Lower lobe of right lung (tissue), 2 donors: ENCODE data around the gene RBM43. TPM values are rescaled to one million over a fixed set of nuclear protein-coding genes. Genes with fewer than 3 reads are reported as not detected.

Source experiments
- ATAC-seq, 2 donors: fragments of 200-7000 bp; cut with Tn5 transposase; one replicate each; pipeline ENCODE4 v1.9.1; 2020 to 2022; ENCODE audit warnings: mild to moderate bottlenecking in 2 of 2, moderate library complexity in 2 of 2
- DNase-seq: peaks from one replicate; pipeline ENCODE4 v3.0.0-alpha.2; 2020
- H3K27ac ChIP-seq: fragments of 200-600 bp; one replicate; pipeline ENCODE4 v1.8.0; 2022
- H3K27me3 ChIP-seq: fragments of 200-600 bp; one replicate; pipeline ENCODE4 v1.8.0; 2022; ENCODE audit warnings: low read depth
- H3K36me3 ChIP-seq: fragments of 200-600 bp; one replicate; pipeline ENCODE4 v1.8.0; 2022; ENCODE audit warnings: mild to moderate bottlenecking
- H3K4me1 ChIP-seq: fragments of 200-600 bp; one replicate; pipeline ENCODE4 v1.8.0; 2022
- H3K4me3 ChIP-seq: fragments of 200-600 bp; one replicate; pipeline ENCODE4 v1.8.0; 2022; ENCODE audit warnings: mild to moderate bottlenecking
- H3K9me3 ChIP-seq: fragments of 200-600 bp; one replicate; pipeline ENCODE4 v1.8.0; 2022
- intact Hi-C: fragments of 100-400 bp; cut with DNase I; formaldehyde crosslinking; loops from one replicate; pipeline ENCODE4 v1.11.0; 2022
- total RNA-seq: library from RNA; stranded (reverse); fragmentation: NEBNext Ultra II Directional; extraction: Animal tissue kit (Norgen Biotek cat#: 25700); gene quantifications from one replicate; pipeline ENCODE4 v1.2.1, GENCODE V29; 2021
- TF ChIP-seq, protein P1 (sequence below): fragments of 200-600 bp; IDR thresholded peaks from one replicate; pipeline ENCODE4 v1.8.0; 2022; ENCODE audit warnings: antibody characterized with exemption, mild to moderate bottlenecking
- donor health status: DM: no; HTN: yes; CAD: no; lungs with severe emphysema.

The RBM43 gene
- total RNA-seq, 1 donor from 2014 or later, result 10.4 TPM

DNA sequence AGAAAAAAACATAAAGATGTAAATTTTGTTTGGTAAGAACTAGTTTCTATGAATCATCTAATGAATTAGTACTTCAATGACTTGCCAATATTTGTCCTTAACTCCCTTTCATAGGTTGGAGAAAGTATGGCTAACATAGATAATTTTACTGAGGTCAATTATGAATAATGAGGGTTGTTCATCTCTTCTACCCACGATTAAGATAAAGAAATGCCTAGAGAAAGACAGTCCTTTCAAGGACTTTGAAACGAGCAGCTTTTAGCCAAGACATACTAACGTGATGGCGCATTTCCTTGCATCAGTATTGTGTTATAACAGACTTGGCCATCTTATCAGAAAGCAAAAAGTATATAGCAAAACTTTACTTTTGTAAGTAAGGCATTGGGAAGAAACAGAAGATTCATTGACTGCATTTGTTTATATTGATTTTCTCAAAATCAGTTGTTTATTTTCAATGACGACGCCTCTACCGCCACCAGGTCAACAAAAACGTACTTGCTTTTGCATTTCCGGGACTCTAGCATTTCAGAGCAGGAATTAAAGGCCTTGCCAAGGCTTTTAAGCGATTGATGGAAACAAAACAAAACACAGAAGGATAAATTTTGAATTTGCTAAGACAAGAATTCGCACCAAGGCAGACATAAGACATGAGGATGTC is 961 bp downstream of the RBM43 start:
- TF ChIP-seq, protein P1, sequence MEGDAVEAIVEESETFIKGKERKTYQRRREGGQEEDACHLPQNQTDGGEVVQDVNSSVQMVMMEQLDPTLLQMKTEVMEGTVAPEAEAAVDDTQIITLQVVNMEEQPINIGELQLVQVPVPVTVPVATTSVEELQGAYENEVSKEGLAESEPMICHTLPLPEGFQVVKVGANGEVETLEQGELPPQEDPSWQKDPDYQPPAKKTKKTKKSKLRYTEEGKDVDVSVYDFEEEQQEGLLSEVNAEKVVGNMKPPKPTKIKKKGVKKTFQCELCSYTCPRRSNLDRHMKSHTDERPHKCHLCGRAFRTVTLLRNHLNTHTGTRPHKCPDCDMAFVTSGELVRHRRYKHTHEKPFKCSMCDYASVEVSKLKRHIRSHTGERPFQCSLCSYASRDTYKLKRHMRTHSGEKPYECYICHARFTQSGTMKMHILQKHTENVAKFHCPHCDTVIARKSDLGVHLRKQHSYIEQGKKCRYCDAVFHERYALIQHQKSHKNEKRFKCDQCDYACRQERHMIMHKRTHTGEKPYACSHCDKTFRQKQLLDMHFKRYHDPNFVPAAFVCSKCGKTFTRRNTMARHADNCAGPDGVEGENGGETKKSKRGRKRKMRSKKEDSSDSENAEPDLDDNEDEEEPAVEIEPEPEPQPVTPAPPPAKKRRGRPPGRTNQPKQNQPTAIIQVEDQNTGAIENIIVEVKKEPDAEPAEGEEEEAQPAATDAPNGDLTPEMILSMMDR, result no peak
- Histone ChIP-seq H3K36me3 (no peaks in the 10 kb centered on the region), H3K4me3 (peak overlapping the region; percentile 91), H3K9me3 (no peaks in the 10 kb centered on the region), H3K27ac (peak overlapping the region; percentile 99), H3K27me3 (no peaks in the 10 kb centered on the region), H3K4me1 (peaks cover 14% of the 10 kb centered on the region)
- intact Hi-C loops, result no loop called here
- ATAC-seq (peak in 1 of 2 donors; percentile 23), DNase-seq (no peak)

DNA sequence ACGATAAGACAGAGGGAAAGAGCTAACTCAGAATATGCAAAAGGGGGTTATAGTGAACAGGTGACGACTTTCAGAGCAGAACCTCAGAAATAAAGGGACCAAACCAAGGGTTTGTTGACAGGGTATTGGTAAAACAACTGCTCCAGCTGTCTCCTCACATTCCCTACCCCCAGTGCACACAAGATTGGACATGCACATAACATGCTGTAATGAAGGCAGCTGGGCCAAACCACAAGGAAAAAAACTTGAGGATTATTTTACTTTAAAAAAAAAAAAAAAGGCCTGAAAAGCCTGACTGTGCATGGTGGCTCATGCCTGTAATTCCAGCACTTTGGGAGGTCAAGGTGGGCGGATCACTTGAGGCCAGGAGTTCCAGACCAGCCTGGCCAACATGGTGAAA is 3.5 kb downstream of the RBM43 start:
- H3K36me3 ChIP-seq, result peaks cover 19% of the 10 kb centered on the region
- DNase-seq (no peak), ATAC-seq (no peak)
- peaks cover 14% of the 10 kb centered on the region for H3K4me1 ChIP-seq
- TF ChIP-seq, protein P1, result no peak
- H3K27me3 ChIP-seq, result no peaks in the 10 kb centered on the region
- H3K4me3 ChIP-seq, result no peak overlapping the region
- H3K9me3 ChIP-seq, result no peaks in the 10 kb centered on the region
- intact Hi-C loops, result no loop called here
- H3K27ac ChIP-seq, result no peak overlapping the region

DNA sequence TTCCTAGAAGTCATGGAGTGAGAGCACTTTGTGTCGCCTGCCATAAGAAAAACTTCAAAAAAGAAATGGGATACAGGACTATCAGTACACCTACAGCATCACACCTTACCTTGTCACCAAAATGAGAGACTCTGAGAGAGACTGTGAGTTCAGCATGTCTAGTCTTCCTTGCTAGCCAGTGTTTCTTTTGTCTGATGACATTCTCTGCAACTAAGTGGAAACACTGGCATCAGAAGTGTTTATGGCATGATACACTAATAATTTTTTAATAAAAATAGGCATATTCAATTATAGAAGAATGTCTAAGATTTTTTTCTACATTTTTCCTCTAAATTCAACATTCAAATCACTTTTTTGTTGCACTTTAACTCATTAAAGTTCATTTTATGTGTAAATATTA is 9.0 kb downstream of the RBM43 start:
- TF ChIP-seq, protein P1, result no peak
- no peak for DNase-seq
- H3K4me1 ChIP-seq, result no peaks in the 10 kb centered on the region
- no peak overlapping the region for H3K27ac ChIP-seq
- H3K27me3 ChIP-seq, result no peaks in the 10 kb centered on the region
- no peak overlapping the region for H3K4me3 ChIP-seq
- peaks cover 64% of the 10 kb centered on the region for H3K36me3 ChIP-seq
- ATAC-seq, result no peak
- peaks cover 15% of the 10 kb centered on the region for H3K9me3 ChIP-seq
- intact Hi-C loops, result no loop called here

DNA sequence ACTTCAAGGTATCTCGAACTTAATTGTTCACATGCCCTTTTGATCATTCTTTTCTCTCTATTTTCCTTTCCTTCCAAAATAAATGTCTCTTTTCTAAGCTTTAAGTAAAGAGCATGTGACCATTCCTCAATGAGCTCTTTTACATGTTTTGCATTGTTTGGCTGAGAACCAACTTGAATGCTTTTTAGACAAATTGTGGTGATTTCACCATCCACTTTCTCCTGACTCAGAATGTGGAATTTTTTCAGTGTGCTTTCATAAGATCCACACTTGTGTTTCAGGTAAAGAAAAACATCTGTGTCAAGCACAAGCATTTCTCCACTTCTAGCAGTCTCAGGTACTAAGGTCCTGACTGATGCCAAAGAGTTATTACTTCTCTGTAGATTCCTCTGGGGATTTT is 10.7 kb downstream of the RBM43 start:
- Histone ChIP-seq H3K4me3 (no peak overlapping the region), H3K4me1 (no peaks in the 10 kb centered on the region), H3K27ac (no peak overlapping the region), H3K27me3 (no peaks in the 10 kb centered on the region), H3K9me3 (peaks cover 22% of the 10 kb centered on the region), H3K36me3 (peaks cover 64% of the 10 kb centered on the region)
- no peak for DNase-seq
- TF ChIP-seq, protein P1, result no peak
- intact Hi-C loops, result no loop called here
- no peak for ATAC-seq

DNA sequence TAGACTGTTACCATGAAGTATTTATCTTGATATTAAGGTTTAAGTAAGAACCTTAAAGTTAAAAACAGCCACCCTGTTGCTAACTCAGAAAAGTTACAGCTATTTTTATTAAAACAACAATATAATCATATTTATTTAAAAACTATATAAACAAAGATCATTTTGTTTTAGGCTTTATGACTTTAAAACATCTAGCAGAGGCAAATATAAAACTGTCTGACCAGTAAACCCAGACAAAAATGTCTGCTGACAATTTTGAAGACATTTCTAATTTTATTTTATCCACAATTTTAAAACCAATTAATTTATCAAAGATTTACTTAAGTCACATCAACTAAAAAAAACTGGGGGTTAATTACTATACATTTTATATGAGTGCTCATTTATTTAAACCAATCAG is 14.2 kb downstream of the RBM43 start:
- no peak for ATAC-seq
- Histone ChIP-seq H3K9me3 (peaks cover 22% of the 10 kb centered on the region), H3K27ac (no peak overlapping the region), H3K27me3 (no peaks in the 10 kb centered on the region), H3K4me1 (no peaks in the 10 kb centered on the region), H3K36me3 (peaks cover 37% of the 10 kb centered on the region), H3K4me3 (no peak overlapping the region)
- intact Hi-C loops, result no loop called here
- TF ChIP-seq, protein P1, result no peak
- no peak for DNase-seq
